IMR-90 (cell line): ENCODE measurements around the gene FBN1. TPM values are rescaled to one million over a fixed set of nuclear protein-coding genes. Genes with fewer than 3 reads are reported as not detected.

Source experiments
- ATAC-seq: fragments of 200-7000 bp; cut with Tn5 transposase; 2 replicates; pipeline ENCODE4 v1.9.1; 2020; ENCODE audit warnings: low read depth, mild to moderate bottlenecking, moderate library complexity
- BruUV-seq: library from RNA; stranded (reverse); fragments of 400-500 nt; replicated peaks from 2 replicates; lab custom pipeline; 2021; lab: Mats Ljungman, UMichigan
- CTCF ChIA-PET: fragments of 300-600 bp; formaldehyde crosslinking; extraction: SDS; loops from one replicate; lab custom pipeline; 2021; ENCODE audit warnings: antibody characterized with exemption; lab: Yijun Ruan, JAX
- POLR2A ChIA-PET: fragments of 300-600 bp; sonication (Branson Sonifier 250); formaldehyde crosslinking; loops from one replicate; lab custom pipeline; 2022; ENCODE audit warnings: antibody characterized with exemption; ENCODE audit not compliant: unreplicated experiment; lab: Charles Lee
- DNase-seq: peaks from one replicate; pipeline ENCODE4 v3.0.0; 2013
- H2AFZ ChIP-seq: replicated peaks from 2 replicates; pipeline ENCODE3; 2013; ENCODE audit warnings: low read length, mild to moderate bottlenecking; ENCODE audit not compliant: poor library complexity
- H2AK5ac ChIP-seq: 2 replicates; pipeline ENCODE4 v1.6.1; 2013; ENCODE audit warnings: low read depth, low read length, inconsistent platforms
- H2AK9ac ChIP-seq: replicated peaks from 2 replicates; pipeline ENCODE3; 2013; ENCODE audit warnings: mild to moderate bottlenecking, low read depth, low read length, moderate library complexity; ENCODE audit not compliant: poor library complexity
- H2BK120ac ChIP-seq: 2 replicates; pipeline ENCODE4 v1.6.1; 2013; ENCODE audit warnings: low read depth, low read length, inconsistent platforms
- H2BK15ac ChIP-seq: 3 replicates; pipeline ENCODE4 v1.6.1; 2013; ENCODE audit warnings: low read depth, low read length, inconsistent platforms
- H2BK20ac ChIP-seq: 2 replicates; pipeline ENCODE4 v1.6.1; 2013; ENCODE audit warnings: low read depth, mild to moderate bottlenecking, inconsistent platforms, low read length, moderate library complexity
- H2BK5ac ChIP-seq: 2 replicates; pipeline ENCODE4 v1.6.1; 2013; ENCODE audit warnings: mild to moderate bottlenecking, low read depth, low read length, inconsistent platforms; ENCODE audit not compliant: poor library complexity, severe bottlenecking
- H3K14ac ChIP-seq: replicated peaks from 2 replicates; pipeline ENCODE4 v1.6.1; 2013; ENCODE audit warnings: low read depth, low read length, inconsistent platforms
- H3K18ac ChIP-seq: 2 replicates; pipeline ENCODE4 v1.6.1; 2013; ENCODE audit warnings: low read depth, low read length, control low read depth
- H3K23ac ChIP-seq: 2 replicates; pipeline ENCODE4 v1.6.1; 2013; ENCODE audit warnings: low read depth, low read length, inconsistent platforms
- H3K27ac ChIP-seq: 2 replicates; pipeline ENCODE4 v1.5.1; 2013; ENCODE audit warnings: mild to moderate bottlenecking, control low read depth, low read length; ENCODE audit not compliant: insufficient read depth
- H3K27me3 ChIP-seq: 2 replicates; pipeline ENCODE4 v1.6.1; 2013; ENCODE audit warnings: low read length; ENCODE audit not compliant: control insufficient read depth, insufficient read depth
- H3K36me3 ChIP-seq: 2 replicates; pipeline ENCODE4 v1.6.1; 2013; ENCODE audit warnings: low read length, mixed read lengths; ENCODE audit not compliant: control insufficient read depth, insufficient read depth
- H3K4ac ChIP-seq: 2 replicates; pipeline ENCODE4 v1.6.1; 2013; ENCODE audit warnings: low read depth, low read length, inconsistent platforms
- H3K4me1 ChIP-seq: 2 replicates; pipeline ENCODE4 v1.6.1; 2013; ENCODE audit warnings: low read length, mixed read lengths; ENCODE audit not compliant: control insufficient read depth, insufficient read depth
- H3K4me2 ChIP-seq: 2 replicates; pipeline ENCODE4 v1.6.1; 2013; ENCODE audit warnings: low read depth, mild to moderate bottlenecking, control low read depth, low read length, moderate library complexity
- H3K4me3 ChIP-seq: 2 replicates; pipeline ENCODE4 v1.5.1; 2013; ENCODE audit warnings: low read depth, mild to moderate bottlenecking, control low read depth, low read length, moderate library complexity; ENCODE audit not compliant: insufficient read depth
- H3K56ac ChIP-seq: 2 replicates; pipeline ENCODE4 v1.6.1; 2013; ENCODE audit warnings: low read length, inconsistent platforms; ENCODE audit not compliant: insufficient read depth; ENCODE audit errors: extremely low read depth
- H3K79me1 ChIP-seq, 2 experiments: 2 replicates each; pipeline ENCODE4 v1.6.1; 2013; ENCODE audit warnings: low read length in 2 of 2, inconsistent platforms in 1 of 2, low read depth in 1 of 2
- H3K9ac ChIP-seq: 2 replicates; pipeline ENCODE4 v1.6.1; 2013; ENCODE audit warnings: low read depth, low read length, control low read depth
- H3K9me1 ChIP-seq: 2 replicates; pipeline ENCODE4 v1.6.1; 2013; ENCODE audit warnings: low read length, inconsistent platforms; ENCODE audit not compliant: insufficient read depth
- H3K9me3 ChIP-seq: 2 replicates; pipeline ENCODE4 v1.6.1; 2013; ENCODE audit warnings: low read length; ENCODE audit not compliant: control insufficient read depth, insufficient read depth
- H4K20me1 ChIP-seq: 2 replicates; pipeline ENCODE4 v1.6.1; 2013; ENCODE audit warnings: low read length, inconsistent platforms; ENCODE audit not compliant: insufficient read depth
- H4K5ac ChIP-seq: 2 replicates; pipeline ENCODE4 v1.6.1; 2013; ENCODE audit warnings: mild to moderate bottlenecking, low read depth, low read length, control low read depth
- H4K8ac ChIP-seq, 2 experiments: 2 replicates each; pipeline ENCODE4 v1.6.1; 2013; ENCODE audit warnings: low read depth in 2 of 2, low read length in 2 of 2, control low read depth in 1 of 2, inconsistent platforms in 1 of 2
- H4K91ac ChIP-seq: 2 replicates; pipeline ENCODE4 v1.6.1; 2013; ENCODE audit warnings: low read depth, low read length, inconsistent platforms; ENCODE audit not compliant: insufficient read depth
- BHLHE40 ChIP-seq: fragments of 150-350 bp; IDR thresholded peaks from 2 replicates; pipeline ENCODE4 v1.6.1; 2016; ENCODE audit warnings: mild to moderate bottlenecking, low read depth, low read length
- CEBPB ChIP-seq: IDR thresholded peaks from 2 replicates; pipeline ENCODE4 v1.6.1; 2012; ENCODE audit warnings: low read depth, low read length, improper control_type of control experiment
- CHD1 ChIP-seq: IDR thresholded peaks from 2 replicates; pipeline ENCODE4 v1.6.1; 2012; ENCODE audit warnings: low read depth, low read length, improper control_type of control experiment
- CTCF ChIP-seq: conservative IDR thresholded peaks from 2 replicates; pipeline ENCODE4 v1.5.1; 2012; ENCODE audit warnings: mild to moderate bottlenecking, low read depth, low read length, improper control_type of control experiment
- ELK1 ChIP-seq: fragments of 150-350 bp; IDR thresholded peaks from 2 replicates; pipeline ENCODE4 v1.6.1; 2016; ENCODE audit warnings: low read depth, mild to moderate bottlenecking, low read length, moderate library complexity, borderline replicate concordance
- FOS ChIP-seq: fragments of 150-350 bp; IDR thresholded peaks from 2 replicates; pipeline ENCODE4 v1.6.1; 2016; ENCODE audit warnings: low read depth, low read length
- MAFK ChIP-seq: IDR thresholded peaks from 2 replicates; pipeline ENCODE4 v1.6.1; 2012; ENCODE audit warnings: low read depth, low read length, improper control_type of control experiment
- MAZ ChIP-seq: IDR thresholded peaks from 2 replicates; pipeline ENCODE4 v1.6.1; 2012; ENCODE audit warnings: low read depth, mild to moderate bottlenecking, low read length, improper control_type of control experiment, moderate library complexity, borderline replicate concordance
- MXI1 ChIP-seq: IDR thresholded peaks from 2 replicates; pipeline ENCODE4 v1.6.1; 2012; ENCODE audit warnings: low read depth, mild to moderate bottlenecking, low read length, moderate library complexity, borderline replicate concordance
- NFE2L2 ChIP-seq: fragments of 150-350 bp; IDR thresholded peaks from 2 replicates; pipeline ENCODE4 v1.6.1; 2016; ENCODE audit warnings: low read depth, mild to moderate bottlenecking, low read length
- POLR2A ChIP-seq: IDR thresholded peaks from 2 replicates; pipeline ENCODE4 v1.6.1; 2012; ENCODE audit warnings: mild to moderate bottlenecking, low read depth, low read length
- RAD21 ChIP-seq: IDR thresholded peaks from 2 replicates; pipeline ENCODE4 v1.6.1; 2012; ENCODE audit warnings: low read length, improper control_type of control experiment
- RCOR1 ChIP-seq: IDR thresholded peaks from 2 replicates; pipeline ENCODE4 v1.6.1; 2012; ENCODE audit warnings: mild to moderate bottlenecking, low read length, improper control_type of control experiment; ENCODE audit not compliant: insufficient replicate concordance
- RFX5 ChIP-seq: IDR thresholded peaks from 2 replicates; pipeline ENCODE4 v1.8.0; 2012; ENCODE audit warnings: low read depth, mild to moderate bottlenecking, low read length, moderate library complexity
- SMC3 ChIP-seq: fragments of 150-350 bp; IDR thresholded peaks from 2 replicates; pipeline ENCODE4 v1.6.1; 2016; ENCODE audit warnings: low read depth, mild to moderate bottlenecking, antibody characterized with exemption, low read length, moderate library complexity
- USF2 ChIP-seq: fragments of 150-350 bp; IDR thresholded peaks from 2 replicates; pipeline ENCODE4 v1.6.1; 2017; ENCODE audit warnings: mild to moderate bottlenecking, antibody characterized with exemption, low read length, low read depth
- WGBS, 2 experiments: methylation state at CpG; one replicate each; pipeline versions ENCODE4 v1.1.5 to v1.1.7; 2013; ENCODE audit warnings: missing lambda C conversion rate in 2 of 2; ENCODE audit not compliant: insufficient read length in 1 of 2; ENCODE audit errors: extremely low coverage in 2 of 2; 5-methylcytosine and 5-hydroxymethylcytosine counted together
- dilution Hi-C: fragments of 300-500 bp; cut with HindIII; formaldehyde crosslinking; loops from one replicate; pipeline ENCODE4 v1.14.3; 2018; ENCODE audit warnings: low sequenced_read_pairs; ENCODE audit not compliant: unreplicated experiment
- in situ Hi-C: fragments of 300-500 bp; cut with MboI; formaldehyde crosslinking; loops from 3 replicates; pipeline ENCODE4 v1.14.3; 2019; ENCODE audit warnings: low sequenced_read_pairs, inconsistent platforms, mixed read lengths
- intact Hi-C: fragments of 100-400 bp; cut with micrococcal nuclease; formaldehyde crosslinking; loops from 2 replicates; pipeline ENCODE4 v1.10.0; 2022
- polyA plus RNA-seq, 3 experiments: library from polyadenylated mRNA; depleted of rRNA; stranded (reverse); fragments of >200 nt; gene quantifications; 2 replicates each; pipeline ENCODE4 v1.2.3, GENCODE V29; 2012; ENCODE audit warnings: low replicate concordance in 1 of 3
- total RNA-seq: library from RNA; depleted of rRNA; stranded (reverse); fragments of >200 nt; gene quantifications from 2 replicates; pipeline ENCODE4 v1.2.3, GENCODE V29; 2012

FBN1 gene
- total and polyA plus RNA-seq, 2 of the 4 experiments (the other 2 are of a cell fraction): 134 to 283 TPM

GRCh38 chr15:48467801-48468200 is 177.7 kb downstream of the FBN1 start:
- ATAC-seq: no peak
- in situ Hi-C loops: no loop called here
- H3K4ac ChIP-seq: no peak overlapping the region
- WGBS, 2 experiments: no CpG with 5 or more reads among the region's 4 CpGs
- dilution Hi-C loops: no loop called here
- peaks cover 23% of the 10 kb centered on the region for H3K9me1 ChIP-seq
- no peak overlapping the region for H2BK120ac ChIP-seq
- no peak overlapping the region for H3K56ac ChIP-seq
- H4K20me1 ChIP-seq: no peaks in the 10 kb centered on the region
- H3K14ac ChIP-seq: no peak overlapping the region
- no peak overlapping the region for H3K9ac ChIP-seq
- no peak overlapping the region for H3K18ac ChIP-seq
- H3K4me1 ChIP-seq: peaks cover 4% of the 10 kb centered on the region
- H2AFZ ChIP-seq: no peak overlapping the region
- H2AK9ac ChIP-seq: no peak overlapping the region
- no peak overlapping the region for H2BK15ac ChIP-seq
- no peak overlapping the region for H2AK5ac ChIP-seq
- H3K36me3 ChIP-seq: peaks cover 66% of the 10 kb centered on the region
- H3K79me1 ChIP-seq: peaks cover 15 to 51% of the 10 kb centered on the region in 2 experiments; a peak in 3 of 4 replicates
- no peaks in the 10 kb centered on the region for H3K27me3 ChIP-seq
- H3K27ac ChIP-seq: no peak overlapping the region
- no peak overlapping the region for H3K4me3 ChIP-seq
- DNase-seq: no peak
- no peak overlapping the region for H4K8ac ChIP-seq
- H3K9me3 ChIP-seq: no peaks in the 10 kb centered on the region
- intact Hi-C loops: no loop called here
- H2BK20ac ChIP-seq: no peak overlapping the region
- CTCF ChIA-PET: no interaction called here
- H4K5ac ChIP-seq: no peak overlapping the region
- H4K91ac ChIP-seq: no peak overlapping the region
- BruUV-seq: no TSS peak
- no peak overlapping the region for H2BK5ac ChIP-seq
- no peak overlapping the region for H3K4me2 ChIP-seq
- POLR2A ChIA-PET: no interaction called here
- TF ChIP-seq CTCF (no peak), NFE2L2 (no peak), RFX5 (no peak), CEBPB (no peak), SMC3 (no peak), MXI1 (no peak), MAZ (no peak), FOS (no peak), CHD1 (no peak), BHLHE40 (no peak), MAFK (no peak), ELK1 (no peak), POLR2A (no peak), USF2 (no peak), RCOR1 (no peak), RAD21 (no peak)
- no peak overlapping the region for H3K23ac ChIP-seq
